HFF-Myc (cell line): ENCODE measurements around the gene MALRD1.

Experiments used
- DNase-seq: peaks from one replicate; pipeline ENCODE4 v3.0.0-alpha.2; 2011; ENCODE audit warnings: low read depth; ENCODE audit errors: extremely low read depth
- H3K4me3 ChIP-seq: replicated peaks from 2 replicates; pipeline ENCODE4 v1.5.1; 2011; ENCODE audit warnings: low read depth, mild to moderate bottlenecking, control low read depth, low read length
- TF ChIP-seq, protein P1 (sequence below): IDR thresholded peaks from 2 replicates; pipeline ENCODE4 v1.5.1; 2012; ENCODE audit warnings: mild to moderate bottlenecking, low read depth, low read length, control low read depth; ENCODE audit errors: missing control alignments

MALRD1 gene

DNA sequence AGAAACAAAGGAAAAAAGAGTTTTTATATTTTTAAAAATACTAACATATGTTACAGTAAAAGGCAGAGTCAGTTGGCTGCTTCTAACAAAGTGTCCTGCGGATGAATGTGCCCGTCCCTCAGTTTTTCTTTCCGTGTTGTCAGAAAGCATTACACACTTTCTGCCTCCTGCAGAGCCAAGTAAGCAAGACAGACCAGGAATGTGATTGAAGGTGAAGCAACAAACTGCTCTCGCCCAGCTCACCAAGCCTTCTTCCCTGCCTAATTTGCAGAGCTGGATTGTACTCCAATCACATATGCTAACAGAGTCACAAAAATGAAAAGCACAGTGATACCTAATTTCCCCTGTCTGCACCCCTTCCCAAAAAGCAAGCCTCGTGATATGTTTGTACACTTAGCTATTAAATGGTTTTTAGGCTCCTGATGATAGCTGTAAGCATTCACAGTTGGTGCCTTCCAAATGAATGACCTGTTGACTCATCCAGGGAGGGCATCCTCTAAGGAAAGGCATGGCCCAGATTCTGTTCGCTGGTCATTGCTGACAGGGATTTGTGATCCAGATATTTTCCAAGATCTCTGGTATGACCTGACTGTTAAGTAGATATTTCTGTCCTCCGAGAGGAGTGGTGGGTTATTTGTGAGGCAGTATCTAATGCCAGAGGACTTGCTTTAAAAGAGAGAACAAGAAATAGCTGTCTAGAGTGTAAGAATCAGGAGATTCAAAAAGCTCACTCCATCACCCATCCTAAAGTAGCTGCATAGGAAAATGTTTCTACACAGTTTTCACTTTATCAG lies 580.4 kb downstream of the MALRD1 start:
- no peak for DNase-seq
- no peak overlapping the region for H3K4me3 ChIP-seq
- TF ChIP-seq, protein P1, sequence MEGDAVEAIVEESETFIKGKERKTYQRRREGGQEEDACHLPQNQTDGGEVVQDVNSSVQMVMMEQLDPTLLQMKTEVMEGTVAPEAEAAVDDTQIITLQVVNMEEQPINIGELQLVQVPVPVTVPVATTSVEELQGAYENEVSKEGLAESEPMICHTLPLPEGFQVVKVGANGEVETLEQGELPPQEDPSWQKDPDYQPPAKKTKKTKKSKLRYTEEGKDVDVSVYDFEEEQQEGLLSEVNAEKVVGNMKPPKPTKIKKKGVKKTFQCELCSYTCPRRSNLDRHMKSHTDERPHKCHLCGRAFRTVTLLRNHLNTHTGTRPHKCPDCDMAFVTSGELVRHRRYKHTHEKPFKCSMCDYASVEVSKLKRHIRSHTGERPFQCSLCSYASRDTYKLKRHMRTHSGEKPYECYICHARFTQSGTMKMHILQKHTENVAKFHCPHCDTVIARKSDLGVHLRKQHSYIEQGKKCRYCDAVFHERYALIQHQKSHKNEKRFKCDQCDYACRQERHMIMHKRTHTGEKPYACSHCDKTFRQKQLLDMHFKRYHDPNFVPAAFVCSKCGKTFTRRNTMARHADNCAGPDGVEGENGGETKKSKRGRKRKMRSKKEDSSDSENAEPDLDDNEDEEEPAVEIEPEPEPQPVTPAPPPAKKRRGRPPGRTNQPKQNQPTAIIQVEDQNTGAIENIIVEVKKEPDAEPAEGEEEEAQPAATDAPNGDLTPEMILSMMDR, result no peak

DNA sequence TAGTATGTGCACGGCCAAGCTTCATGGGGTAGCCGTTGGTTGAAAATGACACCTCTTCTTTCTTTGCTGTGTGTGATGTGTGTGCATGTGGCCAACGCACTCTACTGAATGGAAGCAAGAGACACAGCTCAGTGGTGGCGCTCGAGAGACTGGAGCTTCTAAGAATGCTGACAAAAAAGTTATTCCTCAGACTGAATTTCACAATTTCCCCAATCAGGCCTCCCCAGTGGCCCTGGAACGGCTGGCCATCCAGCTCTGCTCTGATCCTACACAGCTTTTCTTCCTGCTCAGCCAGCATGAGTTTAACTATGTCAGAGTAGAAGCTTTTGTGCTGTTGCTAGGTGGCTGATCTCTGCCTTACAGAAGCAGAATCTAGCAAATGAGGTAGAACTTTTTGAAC lies 581.0 kb downstream of the MALRD1 start:
- no peak for DNase-seq
- H3K4me3 ChIP-seq, result no peak overlapping the region
- TF ChIP-seq, protein P1, result no peak

DNA sequence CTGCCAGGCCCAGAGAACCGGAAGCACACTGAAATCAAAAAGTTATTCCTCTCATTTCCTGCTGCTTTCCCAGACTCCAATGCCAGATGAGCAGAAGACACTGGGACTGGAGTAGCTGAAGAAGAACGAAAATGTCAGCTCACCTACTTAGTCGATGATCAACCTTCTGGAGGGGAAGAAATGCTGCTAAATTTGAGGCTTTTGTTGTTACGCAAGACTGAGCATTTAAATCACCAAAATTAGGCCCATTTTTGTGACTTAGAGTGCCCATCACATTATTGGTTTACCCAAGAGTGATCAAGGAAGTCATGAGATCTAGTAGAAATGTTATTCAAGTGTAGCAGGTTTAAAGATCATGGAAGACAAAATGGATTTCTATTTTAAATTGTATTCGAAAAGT lies 585.6 kb downstream of the MALRD1 start:
- no peak overlapping the region for H3K4me3 ChIP-seq
- DNase-seq, result no peak
- TF ChIP-seq, protein P1, result no peak

DNA sequence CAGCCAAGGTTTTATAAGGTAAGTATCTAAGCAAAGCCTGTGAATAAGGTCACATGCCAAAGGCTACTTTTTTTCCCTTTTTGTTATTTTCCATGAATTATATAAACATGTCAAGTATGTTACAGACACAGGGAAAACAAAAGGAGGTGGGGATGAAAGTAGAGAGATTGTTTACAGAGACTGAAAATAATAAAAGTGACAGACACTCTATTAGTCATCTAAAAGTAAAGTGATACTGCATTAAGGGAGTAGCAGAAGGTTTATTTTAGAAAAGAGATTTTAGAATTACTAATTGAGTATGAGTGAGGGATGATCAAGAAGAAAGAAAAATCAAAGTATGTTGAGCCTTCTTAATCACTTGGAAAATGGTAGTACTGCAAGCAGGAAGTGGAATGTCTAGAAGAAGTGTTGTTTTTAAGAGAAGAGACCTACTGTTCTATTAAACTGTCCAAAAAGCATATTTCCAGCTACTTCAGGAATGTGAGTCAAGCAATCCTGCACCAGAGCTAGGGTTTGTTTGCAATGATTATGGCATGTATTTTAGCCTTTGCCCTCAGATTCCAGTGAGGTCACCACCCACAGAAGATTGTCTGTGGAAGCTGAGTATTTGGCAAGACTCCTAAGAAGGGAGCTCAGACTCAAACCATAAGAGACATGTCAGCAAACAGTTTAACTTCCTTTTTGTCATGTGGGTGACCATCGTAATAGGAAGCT lies 589.7 kb downstream of the MALRD1 start:
- TF ChIP-seq, protein P1, result no peak
- peak; percentile 88 for DNase-seq
- no peak overlapping the region for H3K4me3 ChIP-seq

DNA sequence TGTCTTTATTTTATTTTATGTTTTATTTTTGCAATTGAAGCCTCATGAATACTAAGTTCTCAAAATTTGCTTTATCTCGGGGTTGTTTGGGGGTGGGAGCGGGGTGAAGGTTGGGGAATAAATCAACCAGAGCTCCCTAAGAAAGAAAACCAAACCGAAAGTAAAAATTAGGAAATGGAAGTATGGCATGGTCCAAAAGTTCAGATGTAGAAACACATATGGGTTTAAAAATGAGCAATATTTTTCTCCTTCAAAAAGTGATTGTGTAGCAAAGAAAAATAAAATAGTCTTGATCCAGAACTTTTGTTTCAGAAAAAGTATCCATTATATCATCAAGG lies 590.3 kb downstream of the MALRD1 start:
- no peak for DNase-seq
- no peak overlapping the region for H3K4me3 ChIP-seq
- TF ChIP-seq, protein P1, result no peak

DNA sequence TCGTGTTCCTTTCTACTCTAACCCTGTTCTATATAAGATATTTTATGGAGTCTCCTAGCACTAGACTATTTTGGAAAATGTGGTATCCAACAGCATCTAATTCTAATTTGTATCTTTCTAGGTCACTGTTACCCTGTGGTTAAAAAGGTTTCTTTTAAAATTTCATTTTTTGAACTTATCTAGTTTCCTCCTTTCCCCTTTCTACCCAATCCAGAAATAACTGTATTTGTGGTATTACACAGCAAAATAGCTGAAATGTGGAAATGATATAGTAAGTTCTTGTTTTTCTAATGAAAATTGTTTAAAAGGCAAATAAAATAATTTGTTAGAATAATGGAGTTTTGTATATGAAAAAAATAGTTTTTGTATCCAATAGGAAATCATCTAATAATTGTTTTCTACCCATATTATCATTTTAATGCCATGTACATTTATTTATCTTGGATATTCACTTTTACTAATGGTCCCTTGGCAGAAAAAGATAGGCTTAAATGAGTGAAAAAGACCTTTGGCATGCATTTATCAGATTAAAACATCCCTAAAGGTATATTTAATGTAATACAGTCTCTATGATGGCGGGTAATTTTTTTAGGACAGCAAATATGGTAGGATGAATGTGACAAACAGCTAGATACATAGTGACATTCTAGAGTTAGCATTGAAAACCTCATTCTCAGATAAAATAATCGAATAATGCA lies 592.1 kb downstream of the MALRD1 start:
- no peak overlapping the region for H3K4me3 ChIP-seq
- no peak for DNase-seq
- TF ChIP-seq, protein P1, result no peak
